Epithelial cell of esophagus (primary cell): ENCODE data around the gene FBXL14.
"Not testable (repeated sequence)": the region's sequence is repeated elsewhere in the genome, so short reads cannot be mapped to it uniquely, and the experiment has no call there.

Experiments
- DNase-seq: peaks from one replicate; pipeline ENCODE4 v3.0.0; 2010; ENCODE audit warnings: low read depth
- H3K4me3 ChIP-seq: 2 replicates; pipeline ENCODE4 v1.5.1; 2011; ENCODE audit warnings: mild to moderate bottlenecking, low read length, control low read depth
- CTCF ChIP-seq: IDR thresholded peaks from 2 replicates; pipeline ENCODE4 v1.5.1; 2011; ENCODE audit warnings: low read depth, mild to moderate bottlenecking, low read length, control low read depth, inconsistent platforms; ENCODE audit not compliant: insufficient read depth; ENCODE audit errors: missing control alignments

FBXL14 gene

GRCh38 chr12:1567852-1568251, 26.5 kb downstream of the FBXL14 start:
- no peak overlapping the region for H3K4me3 ChIP-seq
- DNase-seq = no peak
- no peak for TF ChIP-seq CTCF

GRCh38 chr12:1566449-1567135, 27.8 kb downstream of the FBXL14 start:
- DNase-seq = peak; percentile 32
- H3K4me3 ChIP-seq = no peak overlapping the region
- no peak for TF ChIP-seq CTCF

- no peak overlapping the region for H3K4me3 ChIP-seq
- DNase-seq = no peak
- TF ChIP-seq CTCF = no peak
Observed at GRCh38 chr12:1565172-1565571, 29.2 kb downstream of the FBXL14 start.

GRCh38 chr12:1564067-1564466, 30.3 kb downstream of the FBXL14 start:
- no peak for TF ChIP-seq CTCF
- H3K4me3 ChIP-seq = no peak overlapping the region
- DNase-seq = no peak

GRCh38 chr12:1562813-1563407, 31.5 kb downstream of the FBXL14 start:
- no peak overlapping the region for H3K4me3 ChIP-seq
- DNase-seq = peak; percentile 13
- TF ChIP-seq CTCF = no peak

- no peak for TF ChIP-seq CTCF
- no peak overlapping the region for H3K4me3 ChIP-seq
- no peak for DNase-seq
Observed at GRCh38 chr12:1560704-1561103, 33.7 kb downstream of the FBXL14 start.

GRCh38 chr12:1559676-1560091, 34.7 kb downstream of the FBXL14 start:
- no peak overlapping the region for H3K4me3 ChIP-seq
- DNase-seq = no peak
- no peak for TF ChIP-seq CTCF

- H3K4me3 ChIP-seq, DNase-seq: not testable (repeated sequence)
Observed at GRCh38 chr12:1558108-1558507, 36.3 kb downstream of the FBXL14 start.
